NCI-H2171 treated with DMSO at 0.1 percent for 48 hours (cell line): Measurements from ENCODE around the gene SMIM22.

Experiments
- DNase-seq: peaks from one replicate; lab custom pipeline; 2025; lab: John Stamatoyannopoulos, UW

SMIM22 gene

DNA sequence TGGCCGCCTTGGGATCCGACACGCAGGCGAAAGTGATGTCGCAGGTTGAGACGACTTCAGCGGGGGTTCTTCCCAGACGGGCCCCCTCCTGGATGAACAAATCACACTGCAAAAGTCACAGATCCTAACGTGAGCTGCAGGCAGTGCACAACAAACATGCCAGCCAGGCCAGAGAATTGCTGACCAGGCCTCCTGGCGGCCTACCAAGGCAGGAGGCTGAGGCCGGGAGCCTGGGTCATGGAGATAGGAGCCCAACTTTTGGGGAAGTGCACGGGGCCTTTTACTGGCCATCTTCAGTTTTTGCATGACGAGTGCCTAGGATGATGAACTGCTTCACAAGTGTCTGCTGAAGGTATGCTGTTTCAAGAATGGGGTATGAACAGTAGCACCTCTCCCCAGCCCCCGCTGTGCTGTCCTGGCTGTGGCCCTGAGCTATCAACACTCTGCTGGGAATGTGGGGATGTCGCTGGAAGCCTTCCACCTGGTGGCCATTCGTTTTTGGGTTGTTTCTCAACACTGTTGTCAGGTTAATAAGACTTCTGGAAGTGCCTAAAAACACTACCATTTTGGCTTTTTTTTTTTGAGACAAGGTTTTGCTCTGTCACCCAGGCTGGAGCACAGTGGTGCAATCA is 19.5 kb downstream of the SMIM22 start:
- DNase-seq: no peak

DNA sequence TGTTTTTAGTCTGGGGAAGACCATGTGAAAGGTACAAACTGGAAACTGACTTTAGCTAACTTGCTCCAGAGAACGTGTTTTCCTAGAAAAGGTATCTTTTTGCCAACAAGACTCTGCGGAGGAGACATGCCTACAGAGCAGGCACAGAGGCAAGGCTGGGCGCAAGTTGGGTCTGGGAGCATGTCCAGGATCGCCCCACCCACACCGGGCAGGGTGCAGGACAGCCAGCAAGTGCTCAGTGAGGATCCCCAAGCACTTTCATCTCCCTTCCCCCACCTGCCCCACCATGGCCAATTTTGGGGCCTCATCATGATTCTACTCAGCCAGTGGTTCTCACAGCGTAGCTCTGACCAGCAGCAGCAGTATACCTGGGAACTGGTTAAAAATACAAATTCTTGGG is 25.5 kb downstream of the SMIM22 start:
- DNase-seq: no peak

DNA sequence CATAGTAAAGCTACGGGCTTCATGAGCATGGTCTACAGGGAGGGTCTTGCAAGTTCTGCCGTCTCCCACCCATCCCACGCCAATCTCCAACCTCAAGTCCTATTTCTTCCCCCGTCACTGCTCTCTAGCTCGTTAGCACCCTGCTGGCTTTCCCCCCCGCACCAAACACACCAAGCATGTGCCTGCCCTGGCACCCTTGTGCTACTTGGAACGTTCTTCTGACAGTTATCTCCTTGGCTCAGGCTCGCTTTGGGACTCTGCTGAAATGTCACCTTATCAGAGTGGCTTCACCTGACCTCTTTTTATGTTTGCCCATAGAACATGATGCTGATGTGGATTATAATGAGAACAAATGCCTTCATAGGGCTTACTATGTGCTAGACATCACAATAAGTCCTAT is 30.0 kb downstream of the SMIM22 start:
- no peak for DNase-seq

DNA sequence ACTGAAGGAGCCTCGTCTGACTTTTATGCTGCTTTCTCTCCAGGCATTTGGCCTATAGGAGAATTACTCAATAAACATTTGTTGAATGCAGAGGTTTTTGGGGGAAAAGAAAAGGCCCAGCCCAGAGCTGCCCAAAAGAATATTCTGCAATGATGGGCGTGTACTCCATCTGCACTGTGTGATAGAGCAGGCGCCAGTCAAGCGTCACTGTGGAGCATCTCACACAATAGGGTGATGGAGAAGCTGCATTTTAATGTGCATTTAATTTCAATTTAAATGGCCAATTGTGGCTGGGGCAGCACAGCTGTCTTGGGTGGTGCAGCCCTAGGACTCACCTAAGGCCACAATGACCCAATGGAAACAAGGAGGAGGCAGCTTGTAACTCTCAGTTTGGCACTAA is 31.4 kb downstream of the SMIM22 start:
- no peak for DNase-seq

DNA sequence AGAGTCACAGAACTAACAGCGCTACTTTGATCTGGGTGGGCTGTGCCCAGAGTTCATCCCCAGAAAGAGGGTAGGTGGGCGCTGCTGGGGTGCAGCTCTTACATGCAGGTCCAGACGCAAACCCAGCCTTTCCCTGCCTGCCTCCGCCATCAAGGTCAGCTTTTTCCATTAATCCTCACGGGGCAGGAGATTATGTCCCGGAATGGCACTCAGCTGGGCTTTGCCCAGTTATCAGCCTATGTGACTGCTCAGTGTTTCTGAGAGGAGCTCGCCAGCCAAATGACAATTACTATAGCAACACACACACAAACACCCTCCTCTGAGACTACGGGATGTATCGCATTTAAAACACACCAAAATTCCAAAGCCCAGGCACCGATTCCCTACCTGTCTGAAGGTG is 31.8 kb downstream of the SMIM22 start:
- DNase-seq: no peak

DNA sequence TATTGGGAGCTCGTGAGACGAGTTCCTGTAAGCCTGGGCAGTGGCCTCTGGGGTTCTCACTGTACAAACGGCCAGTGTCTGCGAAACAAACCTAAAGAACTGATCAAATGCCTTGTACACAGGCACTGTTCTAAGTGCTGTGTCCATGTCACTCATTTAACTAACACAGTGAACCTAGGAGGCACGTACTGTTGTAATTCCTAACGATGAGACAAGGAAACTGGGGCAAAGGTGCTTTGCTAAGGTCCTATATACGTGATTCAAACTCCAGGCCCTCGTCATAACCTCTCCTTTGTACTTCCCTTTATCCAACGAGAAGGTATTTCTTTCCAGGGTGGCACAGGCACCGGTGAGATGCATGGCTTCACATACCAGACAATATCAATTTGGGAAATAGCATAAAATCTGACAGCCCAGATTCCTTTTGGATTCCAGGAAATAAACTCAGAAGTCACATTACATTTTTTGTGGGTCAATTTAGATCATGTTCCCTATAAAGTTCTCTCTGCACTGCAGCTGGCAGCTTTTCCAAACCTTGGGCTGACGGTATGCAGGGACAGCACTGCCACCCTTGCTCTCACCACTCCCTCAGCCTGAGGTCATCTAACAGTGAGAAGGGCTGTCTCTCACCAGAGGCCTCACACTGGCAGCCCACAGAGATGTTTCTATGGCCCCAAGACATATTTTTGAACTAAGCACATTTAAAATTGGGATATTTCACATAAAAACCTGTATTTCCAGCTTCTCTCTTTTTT is 33.6 kb downstream of the SMIM22 start:
- DNase-seq: no peak

DNA sequence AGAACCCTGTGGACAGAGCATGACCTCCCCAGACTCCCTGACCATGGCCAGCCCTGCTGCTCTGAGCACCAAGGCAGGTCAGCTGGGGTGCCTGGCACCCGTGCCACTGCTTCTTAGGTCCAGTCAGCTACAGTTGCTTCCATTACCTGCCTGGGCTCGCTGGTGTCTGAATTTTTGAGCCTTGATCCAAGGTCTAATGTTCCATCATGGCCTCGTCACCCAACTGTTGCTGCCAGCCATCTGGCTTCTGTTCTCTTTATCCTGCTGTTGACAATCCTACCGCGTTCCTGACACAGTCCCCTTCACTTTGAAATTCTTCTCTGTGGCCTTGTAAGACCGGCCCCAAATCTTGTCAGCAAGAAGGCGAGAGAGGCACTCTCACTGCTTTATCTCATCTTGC is 35.2 kb downstream of the SMIM22 start:
- DNase-seq: no peak

DNA sequence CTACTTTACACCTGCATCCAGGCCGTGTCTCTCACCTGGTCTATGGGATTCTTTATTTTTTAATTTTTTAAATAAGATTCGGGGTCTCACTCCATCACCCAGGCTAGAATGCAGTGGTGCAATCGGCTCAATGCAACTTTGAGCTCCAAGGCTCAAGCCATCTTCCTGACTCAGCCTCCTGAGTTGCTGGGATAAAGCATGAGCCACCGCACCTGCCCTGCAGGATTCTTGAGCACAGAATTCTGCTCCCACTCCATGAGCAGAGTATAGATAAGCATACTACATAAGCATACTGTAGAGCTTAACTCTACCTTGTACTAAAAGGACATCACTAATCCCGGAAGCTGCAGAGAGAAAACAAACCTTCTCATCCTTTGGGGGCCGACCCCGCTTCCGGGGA is 36.4 kb downstream of the SMIM22 start:
- no peak for DNase-seq

DNA sequence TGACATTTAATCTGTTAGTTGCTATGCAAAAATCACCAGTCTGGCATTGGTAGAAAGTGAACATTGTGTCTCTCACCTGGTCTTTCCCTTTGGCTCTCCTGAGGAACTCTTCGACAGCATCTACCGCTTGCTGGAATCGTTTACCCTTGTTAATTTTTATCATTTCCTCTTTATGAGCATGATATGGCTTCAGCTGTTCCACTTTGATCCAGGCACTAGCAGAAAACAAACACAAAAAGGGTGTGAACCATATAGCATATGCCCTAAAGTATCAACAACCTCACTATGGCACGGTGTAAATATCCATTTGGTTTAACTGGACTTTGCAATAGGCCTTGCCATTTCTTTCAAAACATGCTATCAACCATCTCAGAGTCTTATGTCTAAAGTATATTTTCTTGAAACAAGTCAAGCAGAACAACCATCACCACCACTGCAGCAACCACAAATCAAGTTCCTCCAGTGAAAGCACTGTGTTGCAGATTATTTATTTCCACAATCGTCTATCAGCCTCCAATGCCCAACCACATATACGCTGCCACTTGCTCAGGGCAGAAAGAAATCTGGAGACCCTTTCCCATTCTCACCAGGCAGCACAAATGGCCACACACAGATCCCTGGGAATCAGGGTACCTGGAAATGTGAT is 37.7 kb downstream of the SMIM22 start:
- no peak for DNase-seq

DNA sequence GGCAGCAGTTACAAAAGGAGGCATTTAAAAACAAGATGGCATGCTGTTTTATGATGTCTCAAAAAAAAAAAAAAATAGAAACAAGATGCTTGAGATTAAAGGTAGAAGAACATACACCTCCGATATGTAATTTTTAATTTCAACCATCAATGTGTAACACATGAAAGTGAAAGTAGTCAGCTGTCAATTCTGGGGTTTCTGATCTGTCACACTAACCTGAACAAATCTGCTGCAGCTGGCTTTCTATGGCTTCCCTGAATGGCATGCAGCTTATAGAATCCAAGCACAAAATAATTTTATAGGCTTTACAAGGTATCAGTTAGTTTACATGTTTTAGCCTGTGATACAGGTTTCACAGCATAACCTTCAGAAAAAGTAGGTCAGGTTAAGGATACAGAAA is 38.4 kb downstream of the SMIM22 start:
- DNase-seq: no peak

DNA sequence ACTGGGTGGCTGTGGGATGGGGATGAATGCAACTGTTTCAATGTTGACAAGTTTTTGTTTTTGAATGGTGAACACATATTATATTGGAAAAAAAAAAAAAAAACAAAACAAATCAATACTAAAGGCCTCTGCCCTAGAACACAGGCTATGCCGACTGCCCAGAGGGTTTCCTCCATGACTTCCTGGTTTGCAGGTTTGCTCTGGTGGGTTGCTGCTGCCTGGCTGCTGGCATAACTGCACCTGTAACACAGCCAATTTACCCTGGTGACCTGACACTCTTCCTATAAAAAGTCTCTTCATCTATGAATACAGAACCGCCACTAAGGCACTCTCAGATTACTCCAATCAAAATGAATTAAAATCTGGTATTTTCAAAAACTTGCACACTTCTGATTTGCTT is 41.6 kb downstream of the SMIM22 start:
- no peak for DNase-seq

DNA sequence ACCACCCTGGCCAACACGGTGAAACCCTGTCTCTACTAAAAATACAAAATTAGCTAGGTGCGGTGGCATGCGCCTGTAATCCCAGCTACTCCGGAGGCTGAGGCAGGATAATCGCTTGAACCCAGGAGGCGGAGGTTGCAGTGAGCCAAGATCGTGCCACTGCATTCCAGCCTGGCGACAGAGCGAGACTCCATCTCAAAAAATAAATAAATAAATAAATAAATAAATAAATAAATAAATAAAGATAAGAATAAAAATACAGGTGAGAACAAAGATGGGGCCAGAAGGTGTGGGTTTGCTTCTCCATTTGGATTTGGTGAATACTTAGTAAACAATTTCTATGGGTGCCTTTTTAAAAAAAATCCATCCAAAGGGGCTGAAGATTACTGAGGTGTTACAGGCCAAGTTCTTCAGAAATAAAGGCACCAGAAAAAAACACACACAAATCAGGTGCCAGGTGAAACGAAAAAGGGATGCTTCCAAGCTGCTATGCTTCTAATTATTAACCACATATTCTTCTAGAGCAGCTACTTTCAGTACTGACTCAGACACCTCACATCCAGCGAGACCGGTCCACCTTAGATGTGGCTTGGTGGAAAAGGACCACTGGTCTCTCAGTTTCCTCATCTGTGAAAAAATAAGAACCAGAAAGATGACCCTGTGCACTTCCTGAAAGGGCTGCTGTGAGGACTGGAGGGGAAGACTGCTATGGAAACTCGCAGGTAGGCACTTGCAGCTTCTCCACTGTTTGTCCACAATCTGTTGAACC is 42.7 kb downstream of the SMIM22 start:
- DNase-seq: no peak

DNA sequence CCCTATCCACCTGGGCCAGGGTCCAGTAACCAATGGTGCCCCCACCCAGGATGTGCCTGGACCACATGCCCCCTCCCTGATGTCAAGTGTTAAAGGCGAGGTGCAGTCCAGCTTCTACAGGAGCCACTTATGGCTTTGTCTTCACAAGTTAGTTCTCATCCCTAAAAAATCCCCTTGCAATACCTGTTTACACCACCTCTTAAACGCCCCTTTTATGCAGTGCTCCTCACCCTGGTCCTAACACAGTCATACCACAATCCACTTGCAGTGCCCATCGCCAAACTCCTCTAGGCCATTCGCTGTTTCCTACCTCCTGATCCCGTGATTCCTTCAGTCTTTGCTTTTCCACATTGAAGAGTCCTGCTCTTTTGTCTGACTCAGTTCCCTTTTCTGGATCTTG is 44.8 kb downstream of the SMIM22 start:
- no peak for DNase-seq

DNA sequence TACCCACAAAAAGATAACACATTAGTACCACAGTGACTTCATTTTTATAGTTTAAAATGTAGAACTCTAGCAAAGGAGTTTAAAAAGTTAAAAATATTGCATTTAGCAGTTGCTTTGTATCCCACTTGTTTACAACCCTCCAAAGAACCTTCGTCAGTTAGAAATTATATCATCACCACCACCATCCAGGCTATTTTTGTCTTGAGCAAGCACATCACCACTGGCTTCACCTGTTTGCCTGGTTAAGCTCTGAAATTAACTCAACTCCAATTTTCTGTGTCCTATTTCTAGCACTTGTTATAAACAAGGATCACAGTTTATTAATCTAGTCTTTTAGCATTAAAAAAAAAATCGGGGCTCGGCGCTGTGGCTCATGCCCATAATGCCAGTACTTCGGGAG is 45.8 kb downstream of the SMIM22 start:
- DNase-seq: no peak
